Measurements from ENCODE around the gene NTMT2.
"Not testable (repeated sequence)": the region's sequence is repeated elsewhere in the genome, so short reads cannot be mapped to it uniquely, and the experiment has no call there.

Gene NTMT2

DNA sequence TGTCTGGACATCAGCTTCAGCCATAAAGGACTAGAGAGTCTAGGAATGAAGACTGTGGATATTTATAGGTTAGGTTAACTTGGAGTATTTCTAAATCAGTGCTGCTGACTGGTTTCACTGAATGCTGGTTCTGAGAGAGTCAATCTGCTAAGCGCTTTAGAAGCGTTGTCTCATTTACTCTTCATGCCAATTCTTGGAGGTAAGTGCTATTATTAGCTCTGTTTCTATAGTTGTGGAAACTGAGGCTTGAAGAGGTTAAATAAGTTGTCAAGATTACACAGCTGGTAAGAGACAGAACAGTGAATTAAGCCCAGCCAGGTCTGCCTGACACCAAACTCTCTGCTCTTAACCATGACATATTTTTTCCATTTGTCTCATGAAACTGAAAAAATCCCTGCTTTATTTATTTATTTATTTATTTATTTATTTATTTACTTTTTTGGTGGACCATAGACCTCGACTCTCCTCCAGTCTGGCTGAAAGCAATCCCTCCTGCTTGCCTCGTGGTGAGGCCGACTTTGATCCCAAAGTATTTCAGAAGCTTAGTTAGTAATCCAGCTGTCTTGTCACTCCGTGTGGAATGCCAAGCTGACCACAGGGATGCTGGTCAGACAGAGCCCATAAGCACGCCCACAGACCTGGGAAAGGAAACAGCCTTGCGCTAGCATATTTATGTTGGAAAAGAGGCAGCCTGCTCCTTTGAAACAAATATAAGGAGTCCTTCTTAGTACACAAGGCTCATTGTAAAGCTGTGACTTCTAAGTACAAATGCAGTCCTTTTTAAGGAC is 16.9 kb downstream of the NTMT2 start:
- DNase-seq = no peak

DNA sequence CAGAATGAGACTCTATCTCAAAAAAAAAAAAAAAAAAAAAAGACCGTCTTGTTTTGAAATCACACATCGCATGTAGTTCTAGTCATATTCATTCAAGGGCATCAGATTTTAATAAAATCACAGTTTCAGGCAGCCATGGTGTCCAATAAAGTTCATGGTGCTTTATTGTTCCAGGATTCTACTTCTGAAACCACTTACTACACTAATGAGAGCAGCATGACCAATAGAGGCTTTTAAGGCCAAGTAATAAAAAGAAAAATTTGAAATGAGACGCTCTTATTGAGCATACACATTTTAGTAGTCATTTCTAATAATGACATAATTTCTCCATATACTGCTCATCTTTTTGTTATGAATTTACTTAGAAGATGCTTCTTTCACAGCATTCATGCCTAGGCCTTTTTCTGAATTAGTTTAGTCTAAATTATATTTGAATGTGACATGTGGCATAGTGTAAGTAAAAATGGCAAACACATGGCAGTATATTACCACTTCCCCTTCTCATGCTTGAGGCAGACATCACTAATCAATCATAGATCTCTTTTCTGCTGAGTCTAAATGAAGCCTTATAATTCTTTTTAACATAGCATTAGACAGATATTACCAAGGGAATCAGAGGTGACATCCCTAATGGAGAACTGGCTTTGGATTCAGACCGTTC is 18.5 kb downstream of the NTMT2 start:
- DNase-seq = no peak

DNA sequence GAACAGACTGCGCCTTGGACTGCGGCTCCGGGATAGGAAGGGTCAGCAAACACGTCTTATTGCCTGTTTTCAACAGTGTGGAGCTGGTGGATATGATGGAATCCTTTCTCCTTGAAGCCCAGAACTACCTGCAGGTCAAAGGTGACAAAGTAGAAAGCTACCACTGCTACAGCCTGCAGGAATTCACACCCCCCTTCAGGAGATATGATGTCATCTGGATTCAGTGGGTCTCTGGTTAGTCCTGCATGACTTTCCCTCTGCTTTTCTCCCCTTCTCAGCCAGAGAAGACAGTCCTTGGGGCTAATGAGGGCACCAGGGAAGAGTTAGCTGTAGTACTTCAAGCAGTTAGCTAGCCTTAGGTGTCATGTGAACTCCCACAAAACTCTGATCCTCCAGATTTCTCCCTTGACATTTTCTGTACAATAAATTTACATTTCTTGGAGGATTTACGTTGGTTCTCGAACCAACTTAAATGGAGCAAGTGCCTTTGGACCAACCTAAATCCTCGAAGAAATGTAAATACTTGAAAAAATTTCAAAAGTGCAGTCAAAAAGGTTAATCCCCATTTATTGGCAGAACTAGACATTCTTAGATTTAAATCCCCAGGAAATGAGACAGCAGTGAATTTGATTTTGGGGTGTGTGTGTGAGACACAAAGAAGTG is 20.9 kb downstream of the NTMT2 start:
- DNase-seq = no peak

- DNase-seq = peak; percentile 9
These were observed 22.5 kb downstream of the NTMT2 start for GRCh38 chr1:170168265-170168664.

DNA sequence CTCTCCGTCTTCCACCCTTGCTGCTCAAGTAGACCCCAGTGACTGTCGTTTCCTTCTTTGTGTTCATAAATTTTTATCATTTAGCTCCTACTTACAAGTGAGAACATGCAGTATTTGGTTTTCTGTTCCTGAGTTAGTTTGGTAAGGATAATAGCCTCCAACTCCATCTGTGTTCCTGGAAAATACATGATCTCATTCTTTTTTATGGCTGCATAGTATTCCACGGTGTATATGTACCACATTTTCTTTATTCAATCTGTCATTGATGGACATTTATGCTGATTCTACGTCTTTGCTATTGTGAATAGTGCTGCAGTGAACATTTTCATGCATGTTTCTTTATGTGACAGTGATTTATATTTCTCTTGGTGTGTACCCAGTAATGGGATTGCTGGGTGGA is 24.8 kb downstream of the NTMT2 start:
- not testable (repeated sequence) for DNase-seq

DNA sequence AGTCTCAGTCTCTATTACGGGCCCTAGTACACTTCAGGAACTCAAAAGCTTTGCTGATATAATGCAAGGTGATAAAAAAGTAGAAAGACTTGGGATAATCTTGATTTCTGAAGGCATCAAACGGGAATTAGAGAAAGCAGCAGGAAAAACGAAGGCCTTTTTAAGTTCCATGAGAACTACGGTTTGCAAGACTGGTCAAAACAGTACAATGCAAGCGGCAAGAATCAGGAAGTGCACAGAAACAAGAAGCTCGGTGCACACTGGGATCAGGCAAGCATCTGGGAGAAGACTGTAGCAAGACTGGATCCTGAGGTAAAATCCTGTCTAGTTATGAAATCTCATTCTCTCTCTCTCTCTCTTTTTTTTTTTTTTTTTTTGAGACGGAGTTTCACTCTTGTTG is 28.6 kb downstream of the NTMT2 start:
- DNase-seq = no peak

GRCh38 chr1:170175041-170175440 is 29.3 kb downstream of the NTMT2 start:
- no peak for DNase-seq

DNA sequence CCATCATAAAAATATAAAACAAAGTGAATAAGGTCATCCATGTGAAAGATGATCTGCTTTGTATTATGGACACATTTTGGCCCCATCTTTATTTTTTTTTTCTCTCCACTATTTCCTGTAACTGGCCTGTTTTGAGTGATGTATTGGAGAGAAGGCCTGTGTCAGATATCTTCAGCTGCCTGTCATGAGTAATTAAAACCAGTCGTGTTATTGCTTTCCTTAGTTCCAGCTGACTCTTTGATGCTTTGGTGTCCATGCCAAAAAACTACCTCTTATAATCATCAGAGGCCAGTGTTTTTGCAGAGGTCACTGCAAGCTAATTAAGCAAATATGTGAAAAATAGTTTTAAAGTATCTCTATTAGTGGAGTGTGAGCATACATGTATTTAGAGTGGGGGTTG is 29.7 kb downstream of the NTMT2 start:
- DNase-seq = no peak

- no peak for DNase-seq
These were observed 31.0 kb downstream of the NTMT2 start for GRCh38 chr1:170176772-170177171.

GRCh38 chr1:170182442-170182841 is 36.7 kb downstream of the NTMT2 start:
- no peak for DNase-seq

- no peak for DNase-seq
These were observed 46.8 kb downstream of the NTMT2 start for GRCh38 chr1:170192546-170192945.

DNA sequence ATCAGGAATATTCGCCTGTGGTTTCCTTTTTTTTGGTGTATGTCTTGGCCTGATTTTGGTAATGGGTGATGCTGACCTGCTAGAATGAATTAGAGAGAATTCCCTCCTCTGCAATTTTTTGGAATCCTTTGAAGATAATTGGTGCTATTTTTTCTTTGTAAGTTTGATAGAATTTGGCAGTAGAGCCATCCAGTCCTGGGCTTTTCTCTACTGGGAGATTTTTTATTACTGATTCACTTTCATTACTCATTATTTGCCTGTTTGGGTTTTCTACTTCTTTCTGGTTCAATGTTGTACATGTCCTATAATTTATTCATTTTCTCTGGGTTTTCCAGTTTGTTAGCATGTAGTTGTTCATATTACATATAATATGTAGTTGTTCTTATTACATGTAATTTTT is 48.7 kb downstream of the NTMT2 start:
- no peak for DNase-seq

DNA sequence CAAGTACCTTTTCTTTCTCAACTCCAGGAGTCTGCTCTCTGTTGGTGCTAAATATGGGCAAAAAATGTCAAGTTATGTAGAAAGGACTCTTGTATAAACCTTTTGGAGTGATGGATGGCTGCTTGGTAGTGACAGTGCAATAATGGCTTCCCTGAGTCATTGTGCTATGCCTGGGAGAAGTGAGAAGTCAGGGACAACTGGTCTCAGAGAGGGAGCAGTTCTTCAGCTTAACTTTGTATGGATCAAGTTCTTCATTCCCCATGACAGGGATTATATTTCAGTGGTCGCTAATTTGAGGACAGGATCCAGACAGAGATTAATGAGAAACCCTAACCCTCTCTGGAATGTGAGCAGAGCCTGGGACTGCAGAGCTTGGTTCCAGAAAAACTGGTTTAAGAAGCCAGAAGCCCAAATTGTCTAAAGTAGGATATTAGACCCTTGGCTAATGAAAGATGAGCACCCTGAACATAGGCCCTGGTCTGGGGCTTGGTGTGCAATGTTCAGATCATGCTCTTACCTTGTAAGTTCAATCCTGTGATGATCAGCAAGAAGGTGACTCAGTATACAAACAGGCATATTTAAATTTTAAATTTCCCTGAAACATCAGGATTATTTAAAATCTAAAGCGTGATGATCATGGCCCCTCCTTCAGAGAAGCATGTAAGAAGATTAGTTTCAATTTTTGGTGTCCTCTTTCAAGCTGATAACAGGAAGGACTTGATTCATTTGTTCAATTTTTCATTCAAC is 50.9 kb downstream of the NTMT2 start:
- DNase-seq = no peak

DNA sequence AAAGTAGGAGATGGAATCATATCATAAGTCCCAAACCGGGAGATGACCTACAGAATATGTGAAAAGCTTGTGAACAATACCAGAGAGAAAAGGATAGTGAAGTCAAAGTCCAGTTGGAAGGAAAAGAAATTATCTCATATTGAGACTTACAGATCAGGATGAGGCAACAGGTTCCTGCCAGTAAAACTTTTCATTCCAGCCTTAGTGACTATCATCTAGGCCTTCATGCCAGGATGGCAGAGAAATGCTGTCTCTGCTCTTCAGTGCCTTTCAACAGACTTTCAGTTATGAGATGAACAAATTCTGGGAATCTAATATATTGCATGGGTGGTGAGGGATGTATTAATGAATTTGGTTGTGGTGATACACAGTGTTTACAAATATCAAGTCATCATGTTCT is 52.3 kb downstream of the NTMT2 start:
- DNase-seq = no peak

- no peak for DNase-seq
These were observed 52.8 kb downstream of the NTMT2 start for GRCh38 chr1:170198584-170198983.

DNA sequence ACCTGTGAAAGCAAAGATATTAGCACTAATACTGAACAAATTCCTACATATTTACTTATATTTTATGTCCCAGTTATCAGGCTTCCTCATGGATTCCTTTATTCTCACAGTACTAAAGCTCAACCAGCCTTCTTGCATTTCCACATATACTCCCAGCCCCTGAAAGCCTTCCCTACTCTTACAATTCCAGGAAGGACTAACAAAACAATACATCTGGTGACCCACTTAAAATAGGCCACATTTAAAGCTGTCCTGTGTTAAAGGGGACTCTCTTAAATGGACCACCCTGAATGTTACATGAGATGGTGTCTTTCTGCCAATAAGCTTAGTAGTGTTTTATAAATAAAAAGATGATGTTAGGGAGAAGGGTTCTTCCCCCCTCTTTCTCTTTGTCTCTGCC is 54.4 kb downstream of the NTMT2 start:
- DNase-seq = no peak

- DNase-seq = no peak
These were observed 55.0 kb downstream of the NTMT2 start for GRCh38 chr1:170200621-170201397.

DNA sequence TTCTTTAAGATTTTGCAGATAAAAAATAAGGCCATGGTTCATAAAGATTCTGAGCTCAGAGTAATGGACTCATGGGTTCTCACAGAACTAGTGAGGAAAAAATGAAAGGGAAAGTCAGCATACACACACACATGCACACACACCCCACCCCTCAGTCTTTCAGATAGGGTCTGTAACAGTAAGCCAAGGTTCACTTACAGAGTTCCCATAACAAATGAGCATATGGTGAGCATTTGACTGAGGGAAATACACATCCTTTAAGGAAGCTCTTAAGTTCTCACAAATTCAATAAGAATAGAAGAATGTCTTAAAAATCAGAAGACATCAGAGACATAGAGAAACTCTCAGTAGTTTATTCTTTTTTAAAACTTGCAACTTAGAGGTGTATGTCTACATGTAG is 57.9 kb downstream of the NTMT2 start:
- no peak for DNase-seq

DNA sequence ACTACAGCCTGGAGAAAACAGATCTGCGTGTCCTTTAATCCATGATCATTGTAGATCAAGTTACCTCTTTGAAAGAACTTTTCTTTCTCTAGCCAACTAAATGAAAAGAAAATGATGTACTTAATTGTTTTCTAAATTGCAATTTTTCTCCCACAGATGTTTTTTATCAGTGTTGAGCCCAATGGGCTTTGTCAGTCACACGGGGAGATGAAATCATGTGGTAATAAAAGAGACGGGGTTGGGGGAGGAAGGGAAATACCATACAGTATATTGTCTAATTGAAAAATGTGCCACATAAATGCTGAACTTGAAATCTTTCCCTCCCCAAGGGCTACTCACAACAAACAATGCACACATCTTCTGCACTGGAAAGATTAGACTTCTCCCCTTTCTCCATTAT is 58.4 kb downstream of the NTMT2 start:
- DNase-seq = no peak

- no peak for DNase-seq
These were observed 59.5 kb downstream of the NTMT2 start for GRCh38 chr1:170205301-170205700.

- no peak for DNase-seq
These were observed 63.4 kb downstream of the NTMT2 start for GRCh38 chr1:170209125-170209524.

- DNase-seq = no peak
These were observed 64.4 kb downstream of the NTMT2 start for GRCh38 chr1:170210142-170210541.

DNA sequence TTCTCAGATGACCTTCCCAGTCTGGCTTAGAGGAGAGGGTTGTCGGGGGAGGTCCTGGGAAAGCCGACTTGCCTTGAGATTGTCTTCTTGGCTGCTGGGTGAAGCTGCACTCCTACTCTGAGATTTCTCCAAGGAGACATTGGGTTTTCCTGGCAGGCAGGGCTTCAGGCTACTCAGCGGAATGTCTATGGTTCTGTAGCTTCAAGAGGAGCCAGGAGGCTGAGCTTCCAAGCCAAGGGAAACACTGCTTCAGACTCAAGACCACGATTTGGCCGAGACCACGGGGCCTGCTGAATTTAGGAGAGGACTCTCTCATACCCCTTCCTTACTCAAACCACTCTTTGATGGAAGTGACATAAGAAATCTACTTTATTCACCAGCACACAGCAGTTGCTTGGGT is 67.8 kb downstream of the NTMT2 start:
- no peak for DNase-seq
